IPS-18c (cell line): ENCODE results near the gene LRMDA.
"Not testable (repeated sequence)": the region's sequence is repeated elsewhere in the genome, so short reads cannot be mapped to it uniquely, and the experiment has no call there.

Source experiments
- H3K4me3 ChIP-seq: 2 replicates; pipeline ENCODE4 v1.7.0; 2013; ENCODE audit warnings: low read depth, mild to moderate bottlenecking, low read length, moderate library complexity; ENCODE audit not compliant: insufficient read depth
- H3K9me3 ChIP-seq: one replicate; pipeline ENCODE4 v1.6.1; 2013; ENCODE audit warnings: mild to moderate bottlenecking, low read length, moderate library complexity; ENCODE audit not compliant: control insufficient read depth, insufficient read depth

The LRMDA gene

DNA sequence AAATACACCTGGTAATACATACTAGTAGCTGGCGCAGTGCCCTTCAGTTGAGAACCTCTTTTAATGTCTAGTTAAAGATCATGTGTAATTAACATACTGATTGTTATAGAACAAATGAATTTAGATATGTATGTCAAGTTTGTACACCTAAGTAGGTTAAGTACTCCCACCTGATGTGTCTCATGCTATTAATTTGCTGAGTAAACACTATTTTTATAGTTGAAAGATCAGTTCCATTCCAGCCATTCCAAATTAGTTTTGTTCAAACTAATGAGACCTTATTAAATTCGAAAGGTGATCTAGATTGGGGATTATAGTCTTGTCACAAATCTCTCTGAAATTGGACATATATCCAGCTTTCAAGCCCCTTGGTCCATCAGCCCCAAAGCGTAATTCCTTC is 710.0 kb downstream of the LRMDA start:
- H3K4me3 ChIP-seq = no peak overlapping the region
- no peaks in the 10 kb centered on the region for H3K9me3 ChIP-seq

DNA sequence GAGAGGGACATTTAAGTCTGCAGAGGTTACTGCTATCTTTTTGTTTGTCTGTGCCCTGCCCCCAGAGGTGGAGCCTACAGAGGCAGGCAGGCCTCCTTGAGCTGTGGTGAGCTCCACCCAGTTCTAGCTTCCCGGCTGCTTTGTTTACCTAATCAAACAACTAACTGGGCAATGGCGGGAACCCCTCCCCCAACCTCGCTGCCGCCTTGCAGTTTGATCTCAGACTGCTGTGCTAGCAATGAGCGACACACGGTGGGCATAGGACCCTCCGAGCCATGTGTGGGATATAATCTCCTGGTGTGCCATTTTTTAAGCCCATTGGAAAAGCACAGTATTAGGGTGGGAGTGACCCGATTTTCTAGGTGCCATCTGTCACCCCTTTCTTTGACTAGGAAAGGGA is 716.8 kb downstream of the LRMDA start:
- H3K9me3 ChIP-seq = not testable (repeated sequence)

DNA sequence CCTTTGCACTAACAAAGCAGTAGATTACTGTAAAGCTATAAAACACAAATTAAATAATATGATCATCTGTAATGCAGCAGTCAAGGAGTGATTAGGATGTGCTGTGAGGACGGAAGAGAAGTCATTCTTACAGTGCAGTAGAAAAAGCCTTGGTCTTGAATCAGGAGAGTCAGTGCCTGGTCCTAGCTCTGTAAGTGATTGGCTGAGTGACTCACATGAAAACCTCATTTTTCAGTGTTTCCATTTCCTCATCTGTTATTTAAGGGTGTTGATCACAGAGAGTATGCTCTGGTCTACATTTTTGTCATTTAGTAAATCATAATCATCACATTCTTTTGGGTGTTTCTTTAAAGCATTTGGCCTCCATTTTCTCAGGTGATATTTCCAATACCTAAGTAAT is 717.8 kb downstream of the LRMDA start:
- Histone ChIP-seq H3K9me3 (peaks cover 2% of the 10 kb centered on the region), H3K4me3 (no peak overlapping the region)

More for the DNA sequence above, 716.8 kb downstream of the LRMDA start:
- H3K4me3 ChIP-seq = not testable (repeated sequence)

DNA sequence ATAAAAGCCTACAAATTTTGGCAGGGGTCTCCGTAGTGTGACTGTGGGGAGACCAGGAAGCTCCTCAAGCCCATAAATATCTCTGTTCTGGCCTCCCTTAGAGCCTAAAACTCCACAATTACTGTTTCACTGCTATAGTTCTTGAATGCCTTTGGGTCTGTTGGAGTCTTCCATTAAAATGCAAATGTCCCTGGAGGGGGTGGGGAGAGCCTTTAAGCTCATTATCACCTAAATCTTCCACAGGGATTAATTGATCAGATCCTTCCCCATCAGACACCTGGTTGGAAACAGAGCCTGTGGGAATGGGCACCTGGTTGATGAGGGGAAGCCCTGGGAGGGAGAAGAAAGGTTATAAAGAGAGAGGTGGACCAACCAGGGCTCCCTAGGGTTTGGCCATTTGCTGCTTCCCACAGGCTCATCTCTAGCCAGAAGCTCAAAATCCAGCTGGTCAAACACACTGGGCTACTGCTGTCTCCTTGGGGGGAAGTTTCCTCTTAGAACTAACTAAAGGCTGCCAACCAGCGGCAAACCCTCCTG is 718.2 kb downstream of the LRMDA start:
- peaks cover 2% of the 10 kb centered on the region for H3K9me3 ChIP-seq
- no peak overlapping the region for H3K4me3 ChIP-seq

DNA sequence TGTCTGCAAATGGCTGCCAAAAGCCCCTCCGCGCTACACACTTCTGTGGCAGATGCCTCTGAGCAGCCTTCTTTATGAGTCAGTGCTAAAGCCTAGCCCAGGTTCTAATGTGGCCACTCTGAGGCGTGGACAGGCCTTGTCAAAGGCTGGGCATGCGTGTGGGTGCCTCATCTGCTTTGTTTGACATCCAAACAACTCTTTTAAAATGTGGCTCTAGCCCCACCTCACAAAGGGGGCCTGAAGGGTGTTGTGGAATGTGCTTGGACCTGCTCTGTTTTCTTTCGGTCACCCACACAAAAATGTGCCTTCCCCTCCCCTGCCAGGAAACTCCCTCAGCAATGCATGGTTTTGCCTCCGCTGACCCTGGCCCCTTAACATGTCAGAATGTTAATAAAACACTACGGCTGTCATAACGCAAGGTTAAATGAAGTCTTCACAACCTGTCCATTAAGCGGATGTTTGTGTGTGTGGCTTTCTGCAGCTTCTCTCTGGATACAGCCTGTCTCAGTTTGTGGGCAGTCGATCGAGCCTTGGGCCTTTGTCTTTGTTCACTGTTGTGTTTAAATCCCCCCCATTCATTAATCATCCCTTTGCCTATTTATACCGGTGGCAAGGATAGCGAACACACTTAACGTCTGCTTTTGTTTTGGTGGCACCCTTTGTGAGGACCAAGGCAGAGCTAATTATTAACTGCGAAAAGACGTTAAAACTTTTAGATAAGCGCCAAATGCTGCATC is 718.9 kb downstream of the LRMDA start:
- Histone ChIP-seq H3K9me3 (peaks cover 2% of the 10 kb centered on the region), H3K4me3 (no peak overlapping the region)

DNA sequence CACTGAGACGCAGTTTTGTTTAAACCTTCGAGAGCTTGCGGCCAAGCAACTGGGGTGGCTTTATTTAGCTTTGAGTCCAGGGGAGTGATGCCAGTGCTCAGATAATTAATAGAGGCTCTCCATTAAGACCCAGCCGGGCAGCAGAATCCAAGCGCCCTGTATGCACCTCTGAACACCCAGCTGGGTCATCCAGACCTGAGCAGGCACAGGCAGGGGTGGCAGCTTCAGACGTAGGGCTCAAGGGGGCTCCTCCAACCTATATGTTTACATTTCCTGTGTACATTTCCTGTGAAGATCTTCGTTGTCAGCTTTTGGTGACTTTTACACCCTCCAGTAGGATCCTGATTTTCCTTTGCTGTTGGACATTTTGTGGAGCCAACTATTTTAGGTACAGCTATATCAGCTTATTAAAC is 719.5 kb downstream of the LRMDA start:
- Histone ChIP-seq H3K4me3 (no peak overlapping the region), H3K9me3 (peaks cover 2% of the 10 kb centered on the region)

DNA sequence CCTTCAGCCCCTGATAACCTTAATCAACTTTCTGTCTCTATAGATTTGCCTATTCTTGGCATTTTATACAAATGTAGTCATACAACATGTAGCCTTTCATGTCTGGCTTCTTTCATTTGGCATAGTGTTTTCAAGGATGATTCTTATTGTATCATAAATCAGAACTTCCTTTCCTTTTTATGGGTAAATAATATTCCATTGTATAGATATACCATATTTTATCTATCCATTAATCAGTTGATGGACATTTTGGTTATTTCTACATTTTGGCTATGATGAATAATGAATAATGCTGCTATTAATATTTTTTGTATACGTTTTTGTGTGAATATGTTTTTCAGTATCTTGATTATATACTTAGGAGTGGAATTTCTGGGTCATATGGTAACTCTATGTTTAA is 720.8 kb downstream of the LRMDA start:
- Histone ChIP-seq H3K9me3 (peaks cover 2% of the 10 kb centered on the region), H3K4me3 (no peak overlapping the region)

DNA sequence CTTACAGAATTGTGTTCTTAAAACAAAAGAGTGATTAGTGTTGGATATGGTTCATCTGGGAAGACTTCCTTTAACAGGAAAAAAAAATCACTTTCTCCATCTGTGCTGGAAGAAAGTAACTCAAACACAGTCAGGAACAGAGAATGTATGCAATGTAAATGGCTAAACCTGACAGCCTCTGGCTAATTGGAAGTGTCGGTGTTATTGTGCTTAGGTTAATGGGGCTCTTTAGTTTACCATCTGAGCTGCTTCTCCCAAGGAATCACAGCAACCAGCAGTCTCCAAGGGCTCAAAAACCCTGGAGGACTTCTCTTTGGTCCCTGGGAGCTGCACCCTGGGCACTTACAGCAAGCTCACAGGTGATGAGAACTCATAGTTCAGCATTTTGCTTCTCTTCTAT is 724.5 kb downstream of the LRMDA start:
- no peak overlapping the region for H3K4me3 ChIP-seq
- no peaks in the 10 kb centered on the region for H3K9me3 ChIP-seq

DNA sequence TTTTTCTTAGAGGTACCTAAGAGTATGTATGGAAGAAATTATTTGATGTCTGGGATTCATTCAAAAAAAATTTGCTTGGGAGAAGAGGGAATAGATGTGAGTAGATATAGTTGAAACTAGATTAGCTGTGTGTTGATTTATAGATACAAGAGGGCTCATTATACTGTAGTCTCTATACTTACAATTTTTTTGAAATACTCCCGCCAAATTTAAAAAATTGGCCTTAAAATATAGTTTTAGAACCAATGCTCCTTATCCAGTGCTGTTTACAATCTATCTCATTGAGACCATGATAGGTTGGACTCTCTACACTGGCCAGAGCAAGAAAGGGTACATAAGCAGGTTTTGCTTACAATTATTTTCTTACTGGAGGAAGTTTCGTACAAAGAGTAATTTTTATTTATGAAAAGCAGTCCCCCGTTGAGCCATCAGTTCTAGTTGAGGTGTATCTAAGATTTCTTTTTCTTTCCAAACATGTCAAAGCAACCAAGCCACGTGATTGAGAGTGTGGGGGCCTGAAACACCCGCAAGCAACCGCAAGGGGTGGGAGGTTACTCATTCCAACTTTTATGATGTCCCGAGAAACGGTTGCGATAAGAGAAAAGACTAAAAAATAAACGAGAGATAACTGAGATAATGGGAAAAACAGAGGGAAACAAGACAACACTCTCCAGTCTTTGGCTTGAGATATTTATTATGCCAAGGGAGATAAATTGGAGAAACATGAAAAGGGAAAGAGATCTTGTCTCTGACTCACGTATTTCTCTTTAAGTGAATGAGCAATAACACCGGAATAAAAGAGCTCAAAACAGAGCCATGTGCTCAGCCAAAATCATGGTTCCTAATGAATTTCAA is 729.2 kb downstream of the LRMDA start:
- no peak overlapping the region for H3K4me3 ChIP-seq
- no peaks in the 10 kb centered on the region for H3K9me3 ChIP-seq

DNA sequence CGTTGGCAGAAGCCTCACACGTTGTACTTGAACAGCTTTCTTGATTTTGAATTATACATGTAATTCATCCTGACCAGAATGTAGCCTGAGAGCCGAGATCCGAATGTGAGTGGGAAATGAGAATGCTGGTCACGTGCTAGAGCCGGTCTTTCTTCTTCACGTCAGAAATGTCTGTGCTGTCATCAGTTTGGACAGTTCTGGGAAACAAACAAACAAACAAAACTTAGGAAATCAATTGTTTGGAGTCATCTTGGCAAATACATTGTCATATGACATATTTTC is 729.8 kb downstream of the LRMDA start:
- Histone ChIP-seq H3K9me3 (no peaks in the 10 kb centered on the region), H3K4me3 (no peak overlapping the region)

DNA sequence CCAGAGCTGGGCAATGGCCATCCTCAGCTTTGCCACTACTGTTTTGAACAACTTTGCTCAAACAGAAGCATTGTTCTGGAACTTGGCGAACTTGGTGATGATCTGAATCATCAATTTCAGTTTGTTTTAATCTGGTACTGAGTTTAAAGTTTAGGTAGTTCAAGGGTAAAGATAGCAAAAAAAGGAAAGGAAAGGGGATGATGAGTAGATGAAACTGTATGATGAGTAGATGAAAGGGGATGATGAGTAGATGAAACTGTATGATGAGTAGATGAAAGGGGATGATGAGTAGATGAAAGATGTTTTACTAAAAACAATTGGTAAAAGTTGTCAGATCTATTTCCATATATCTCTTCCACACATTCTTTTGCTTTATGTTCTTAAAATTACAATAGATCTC is 737.0 kb downstream of the LRMDA start:
- H3K4me3 ChIP-seq = no peak overlapping the region
- no peaks in the 10 kb centered on the region for H3K9me3 ChIP-seq

DNA sequence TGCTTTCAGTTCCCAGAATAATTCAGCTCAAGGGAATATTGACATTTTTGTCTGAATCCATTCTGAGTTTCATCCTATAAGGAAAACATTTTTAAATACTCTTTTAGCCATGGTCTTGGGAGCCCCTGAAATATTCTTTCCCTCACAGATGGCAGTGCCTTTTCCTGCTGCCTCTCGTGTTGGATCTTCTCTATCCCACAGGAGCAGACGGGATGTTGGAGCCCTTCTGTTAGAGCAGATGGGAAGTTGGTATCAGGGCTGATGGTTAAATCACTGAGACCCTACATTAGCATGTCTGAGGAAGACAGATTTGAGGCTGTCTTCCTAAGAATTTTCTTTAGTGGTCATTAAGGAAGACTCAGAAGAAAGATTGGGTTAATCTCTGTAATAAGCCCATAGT is 737.8 kb downstream of the LRMDA start:
- Histone ChIP-seq H3K4me3 (no peak overlapping the region), H3K9me3 (no peaks in the 10 kb centered on the region)

DNA sequence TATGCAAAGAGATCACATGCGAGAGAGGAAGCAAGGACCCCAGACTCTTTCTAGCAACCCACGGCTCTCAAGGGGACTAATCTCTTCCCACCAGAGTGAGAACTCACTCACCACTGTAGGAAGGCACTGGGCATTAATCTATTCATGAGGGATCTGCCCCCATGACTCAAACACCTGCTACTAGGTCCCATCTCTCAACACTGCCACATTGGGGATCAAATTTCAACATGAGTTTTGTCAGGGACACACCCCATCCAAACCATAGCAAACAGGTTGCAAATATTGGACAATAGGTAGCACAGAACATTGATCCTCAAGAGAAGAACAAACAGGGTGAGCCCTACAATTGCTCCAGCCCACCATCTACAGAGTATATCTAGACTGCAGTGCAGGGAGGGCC is 740.6 kb downstream of the LRMDA start:
- Histone ChIP-seq H3K9me3 (no peaks in the 10 kb centered on the region), H3K4me3 (no peak overlapping the region)

DNA sequence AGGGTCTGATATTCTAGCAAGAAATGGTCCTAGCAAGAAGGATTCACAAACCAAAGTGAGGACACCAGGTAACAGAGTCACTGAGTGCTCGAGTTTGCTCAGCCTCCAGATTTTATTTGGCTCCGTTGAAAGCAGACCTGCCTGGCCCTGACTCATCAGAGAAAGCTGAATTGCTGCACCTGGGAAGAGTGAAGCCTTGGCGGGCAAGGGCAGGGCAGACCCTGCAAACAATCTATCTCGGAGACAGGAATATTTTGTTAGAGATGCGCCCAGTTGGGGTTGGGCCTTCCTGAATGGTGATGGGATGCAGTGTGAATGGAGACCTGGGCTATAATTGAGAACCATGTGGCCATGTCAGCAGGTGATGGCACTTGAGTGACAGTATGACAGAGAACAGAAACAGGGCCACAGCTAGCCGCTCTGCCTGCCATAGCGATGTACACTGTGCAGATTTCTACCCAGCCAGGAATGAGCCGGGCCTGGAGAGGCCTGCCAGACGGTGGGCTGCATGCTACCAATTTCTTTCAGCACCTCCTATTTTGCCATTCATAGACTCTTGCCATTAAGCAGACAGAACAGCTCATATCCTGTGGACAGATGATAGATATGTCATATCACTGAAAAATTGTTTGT is 744.2 kb downstream of the LRMDA start:
- Histone ChIP-seq H3K9me3 (no peaks in the 10 kb centered on the region), H3K4me3 (no peak overlapping the region)

DNA sequence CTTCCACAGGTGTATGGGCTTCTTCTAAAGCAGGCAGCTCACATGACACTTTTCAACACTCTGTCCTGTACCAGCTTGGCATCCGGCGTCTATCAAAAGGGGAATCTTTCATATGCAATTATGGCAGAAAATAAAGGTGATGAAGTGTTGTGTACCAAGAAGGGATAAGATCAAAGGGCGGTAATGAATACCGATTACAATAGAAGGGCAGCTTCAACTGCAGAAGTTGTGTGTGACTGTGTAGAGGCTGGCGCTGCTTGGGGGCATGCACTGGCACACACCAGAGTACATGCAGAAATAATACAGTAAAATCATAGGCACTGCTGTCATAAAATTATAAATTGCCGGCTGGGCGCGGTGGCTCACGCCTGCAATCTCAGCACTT is 744.7 kb downstream of the LRMDA start:
- no peaks in the 10 kb centered on the region for H3K9me3 ChIP-seq
- H3K4me3 ChIP-seq = no peak overlapping the region

DNA sequence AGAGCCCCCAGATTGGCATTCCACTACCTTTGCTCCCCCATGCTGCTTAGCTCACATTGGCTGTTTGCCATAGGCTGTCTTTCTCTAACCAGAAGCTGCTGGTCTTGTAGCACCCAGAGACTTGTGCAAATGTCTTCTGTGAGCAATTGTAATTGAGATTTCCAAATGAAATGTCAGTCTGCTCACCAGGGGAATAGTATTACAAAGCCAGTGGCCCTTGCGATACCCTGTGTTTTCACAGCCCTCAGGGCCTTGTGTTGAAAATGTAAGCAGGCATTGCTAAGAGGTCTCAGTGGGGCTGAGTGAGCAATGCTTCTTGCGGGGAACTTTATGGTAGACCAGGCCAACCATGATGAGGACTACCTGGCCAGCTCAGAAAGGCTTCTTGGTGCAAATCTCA is 746.5 kb downstream of the LRMDA start:
- H3K4me3 ChIP-seq = no peak overlapping the region
- no peaks in the 10 kb centered on the region for H3K9me3 ChIP-seq

DNA sequence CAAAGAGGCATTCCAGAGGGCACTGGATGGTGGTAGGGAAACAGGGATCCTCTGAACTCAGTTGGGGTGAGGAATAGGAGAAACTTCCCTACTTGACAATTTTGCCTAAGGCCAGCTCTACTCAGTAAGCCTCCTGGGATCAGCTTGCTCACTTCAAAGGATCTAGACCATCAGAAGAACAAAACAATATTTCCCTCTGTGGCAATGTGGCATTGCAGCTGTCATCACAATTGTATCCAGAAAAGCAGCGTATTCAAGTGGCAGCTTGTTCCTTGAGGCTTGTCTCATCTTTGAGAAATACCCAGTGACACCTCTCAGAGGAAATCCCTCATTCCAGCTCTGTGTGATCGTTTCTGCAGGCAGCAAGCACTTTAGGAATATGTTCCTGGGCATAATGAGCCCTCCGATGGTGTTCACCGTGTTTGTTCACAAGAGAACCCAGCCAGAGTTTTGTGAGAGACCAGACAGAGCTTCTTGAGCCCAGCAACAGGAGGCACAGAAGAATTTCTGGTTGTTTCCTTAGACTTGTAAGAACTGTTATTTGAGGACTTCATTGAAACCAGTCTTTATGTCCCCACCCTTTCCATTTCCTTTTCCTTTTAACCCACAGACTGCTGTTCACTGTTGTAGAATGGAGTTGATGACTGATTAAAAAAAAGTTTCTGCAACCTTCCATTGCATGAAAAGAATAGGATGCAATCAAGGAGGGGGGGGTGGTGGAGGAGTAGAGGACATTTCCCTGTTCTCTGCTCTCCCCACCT is 747.3 kb downstream of the LRMDA start:
- H3K9me3 ChIP-seq = no peaks in the 10 kb centered on the region
- H3K4me3 ChIP-seq = no peak overlapping the region
